Panc1 (cell line): ENCODE data around the gene ZBTB18.

ENCODE experiments used
- SIN3A ChIP-seq: IDR thresholded peaks from 2 replicates; pipeline ENCODE4 v1.6.1; 2012; ENCODE audit warnings: low read depth, mild to moderate bottlenecking, low read length, moderate library complexity, borderline replicate concordance; ENCODE audit not compliant: insufficient read depth
- TF ChIP-seq, protein P1 (sequence below): fragments of 450-650 bp; IDR thresholded peaks from 2 replicates; pipeline ENCODE4 v1.5.1; 2017; ENCODE audit warnings: mild to moderate bottlenecking
- TF ChIP-seq, protein P2 (sequence below), 2 experiments: IDR thresholded peaks; 2 replicates each; pipeline ENCODE4 v1.6.1; 2011 to 2012; ENCODE audit warnings: low read depth in 2 of 2, control low read depth in 1 of 2, low read length in 1 of 2, mild to moderate bottlenecking in 1 of 2, moderate library complexity in 1 of 2; ENCODE audit not compliant: insufficient read depth in 1 of 2

DNA sequence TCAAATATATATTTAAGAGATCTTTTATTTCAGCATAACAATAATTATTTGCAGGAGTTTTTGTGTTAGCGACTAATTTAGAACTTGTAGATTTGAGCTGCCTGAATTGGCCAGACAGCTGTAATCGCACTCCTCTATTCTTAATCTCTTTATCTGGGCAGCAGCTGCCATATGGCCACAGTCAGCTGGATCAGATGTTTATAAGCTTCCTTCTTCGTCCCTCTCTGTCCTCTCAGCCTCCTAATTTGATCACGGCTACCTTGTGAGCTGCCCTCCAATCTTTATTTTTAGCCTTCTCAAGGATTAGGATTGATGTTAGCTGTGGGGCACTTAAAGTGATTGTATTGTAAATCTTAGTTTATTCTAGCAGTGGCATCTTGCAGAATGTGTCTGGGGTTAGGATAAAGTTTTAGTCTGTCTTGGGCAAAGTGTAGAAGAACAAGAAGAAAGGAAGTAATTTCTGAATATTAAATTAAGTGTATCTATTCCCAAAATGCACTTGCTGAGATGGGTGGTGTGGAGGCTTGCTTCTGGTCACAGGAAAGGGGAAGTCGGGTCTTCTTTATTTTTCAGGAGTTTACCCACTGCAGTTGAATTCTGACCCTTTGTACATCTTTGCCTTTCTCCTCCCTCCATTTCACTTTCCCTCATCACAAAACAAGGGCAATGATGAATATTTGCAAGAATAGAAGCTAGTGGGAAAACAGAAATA is 1.1 kb downstream of the ZBTB18 start:
- TF ChIP-seq, protein P1, sequence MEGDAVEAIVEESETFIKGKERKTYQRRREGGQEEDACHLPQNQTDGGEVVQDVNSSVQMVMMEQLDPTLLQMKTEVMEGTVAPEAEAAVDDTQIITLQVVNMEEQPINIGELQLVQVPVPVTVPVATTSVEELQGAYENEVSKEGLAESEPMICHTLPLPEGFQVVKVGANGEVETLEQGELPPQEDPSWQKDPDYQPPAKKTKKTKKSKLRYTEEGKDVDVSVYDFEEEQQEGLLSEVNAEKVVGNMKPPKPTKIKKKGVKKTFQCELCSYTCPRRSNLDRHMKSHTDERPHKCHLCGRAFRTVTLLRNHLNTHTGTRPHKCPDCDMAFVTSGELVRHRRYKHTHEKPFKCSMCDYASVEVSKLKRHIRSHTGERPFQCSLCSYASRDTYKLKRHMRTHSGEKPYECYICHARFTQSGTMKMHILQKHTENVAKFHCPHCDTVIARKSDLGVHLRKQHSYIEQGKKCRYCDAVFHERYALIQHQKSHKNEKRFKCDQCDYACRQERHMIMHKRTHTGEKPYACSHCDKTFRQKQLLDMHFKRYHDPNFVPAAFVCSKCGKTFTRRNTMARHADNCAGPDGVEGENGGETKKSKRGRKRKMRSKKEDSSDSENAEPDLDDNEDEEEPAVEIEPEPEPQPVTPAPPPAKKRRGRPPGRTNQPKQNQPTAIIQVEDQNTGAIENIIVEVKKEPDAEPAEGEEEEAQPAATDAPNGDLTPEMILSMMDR: no peak
- no peak for TF ChIP-seq SIN3A
- TF ChIP-seq, protein P2, sequence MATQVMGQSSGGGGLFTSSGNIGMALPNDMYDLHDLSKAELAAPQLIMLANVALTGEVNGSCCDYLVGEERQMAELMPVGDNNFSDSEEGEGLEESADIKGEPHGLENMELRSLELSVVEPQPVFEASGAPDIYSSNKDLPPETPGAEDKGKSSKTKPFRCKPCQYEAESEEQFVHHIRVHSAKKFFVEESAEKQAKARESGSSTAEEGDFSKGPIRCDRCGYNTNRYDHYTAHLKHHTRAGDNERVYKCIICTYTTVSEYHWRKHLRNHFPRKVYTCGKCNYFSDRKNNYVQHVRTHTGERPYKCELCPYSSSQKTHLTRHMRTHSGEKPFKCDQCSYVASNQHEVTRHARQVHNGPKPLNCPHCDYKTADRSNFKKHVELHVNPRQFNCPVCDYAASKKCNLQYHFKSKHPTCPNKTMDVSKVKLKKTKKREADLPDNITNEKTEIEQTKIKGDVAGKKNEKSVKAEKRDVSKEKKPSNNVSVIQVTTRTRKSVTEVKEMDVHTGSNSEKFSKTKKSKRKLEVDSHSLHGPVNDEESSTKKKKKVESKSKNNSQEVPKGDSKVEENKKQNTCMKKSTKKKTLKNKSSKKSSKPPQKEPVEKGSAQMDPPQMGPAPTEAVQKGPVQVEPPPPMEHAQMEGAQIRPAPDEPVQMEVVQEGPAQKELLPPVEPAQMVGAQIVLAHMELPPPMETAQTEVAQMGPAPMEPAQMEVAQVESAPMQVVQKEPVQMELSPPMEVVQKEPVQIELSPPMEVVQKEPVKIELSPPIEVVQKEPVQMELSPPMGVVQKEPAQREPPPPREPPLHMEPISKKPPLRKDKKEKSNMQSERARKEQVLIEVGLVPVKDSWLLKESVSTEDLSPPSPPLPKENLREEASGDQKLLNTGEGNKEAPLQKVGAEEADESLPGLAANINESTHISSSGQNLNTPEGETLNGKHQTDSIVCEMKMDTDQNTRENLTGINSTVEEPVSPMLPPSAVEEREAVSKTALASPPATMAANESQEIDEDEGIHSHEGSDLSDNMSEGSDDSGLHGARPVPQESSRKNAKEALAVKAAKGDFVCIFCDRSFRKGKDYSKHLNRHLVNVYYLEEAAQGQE (IDR thresholded peaks at IDR 0.05; ENCODE audit: insufficient read depth in 1 of 2, low read depth in 2 of 2, low read length in 1 of 2): no peak
